Measurements from ENCODE around the gene SNX5. TPM values are rescaled to one million over a fixed set of nuclear protein-coding genes. Genes with fewer than 3 reads are reported as not detected.
"Not testable (repeated sequence)": the region's sequence is repeated elsewhere in the genome, so short reads cannot be mapped to it uniquely, and the experiment has no call there.

The SNX5 gene
- total RNA-seq, 4 donors from 2014 or later, result 58.3 to 67.3 (median 63.9) TPM

GRCh38 chr20:17964632-17965031, 4.0 kb downstream of the SNX5 start:
- H3K36me3 ChIP-seq, result no peaks in the 10 kb centered on the region
- H3K9me3 ChIP-seq, result no peaks in the 10 kb centered on the region
- 85% methylated on average over 3 of the region's 3 CpGs for WGBS
- DNase-seq (ENCODE audit: extremely low spot score), result no peak
- H3K27ac ChIP-seq (replicated peaks in 1 of 4), result peak overlapping the region in 1 of 4 donors; percentile 96
- no peak overlapping the region for H3K4me3 ChIP-seq
- no peak for TF ChIP-seq POLR2AphosphoS5 (IDR thresholded peaks at IDR 0.05)
- TF ChIP-seq CTCF (IDR thresholded peaks at IDR 0.05), result no peak
- no peak for TF ChIP-seq EP300 (IDR thresholded peaks at IDR 0.05)
- TF ChIP-seq POLR2A (IDR thresholded peaks at IDR 0.05; ENCODE audit: low read depth), result no peak
- intact Hi-C loops (cut with DNase I), result no loop called here
- H3K4me1 ChIP-seq, result peaks cover 68 to 81% (median 76%) of the 10 kb centered on the region in 4 donors
- H3K27me3 ChIP-seq, result no peaks in the 10 kb centered on the region

GRCh38 chr20:17964073-17964472, 4.5 kb downstream of the SNX5 start:
- Histone ChIP-seq H3K4me1 (peaks cover 73 to 85% (median 81%) of the 10 kb centered on the region in 4 donors), H3K9me3 (no peaks in the 10 kb centered on the region), H3K27ac (replicated peaks in 1 of 4) (no peak overlapping the region), H3K27me3 (no peaks in the 10 kb centered on the region), H3K4me3 (no peak overlapping the region), H3K36me3 (no peaks in the 10 kb centered on the region)
- DNase-seq (ENCODE audit: extremely low spot score), result no peak
- TF ChIP-seq CTCF (IDR thresholded peaks at IDR 0.05) (no peak), POLR2AphosphoS5 (IDR thresholded peaks at IDR 0.05) (no peak), EP300 (IDR thresholded peaks at IDR 0.05) (no peak), POLR2A (IDR thresholded peaks at IDR 0.05; ENCODE audit: low read depth) (no peak)
- WGBS, result 89% methylated on average over 1 of the region's 1 CpG
- intact Hi-C loops (cut with DNase I), result no loop called here

- Histone ChIP-seq H3K4me1 (peaks cover 81 to 93% (median 89%) of the 10 kb centered on the region in 4 donors), H3K27ac (replicated peaks in 1 of 4) (peak overlapping the region; percentile 30 to 79 (median 73)), H3K9me3 (no peaks in the 10 kb centered on the region), H3K36me3 (no peaks in the 10 kb centered on the region), H3K4me3 (no peak overlapping the region), H3K27me3 (no peaks in the 10 kb centered on the region)
- intact Hi-C loops (cut with DNase I), result no loop called here
- 77% methylated on average over 9 of the region's 9 CpGs for WGBS
- no peak for DNase-seq (ENCODE audit: extremely low spot score)
- TF ChIP-seq POLR2A (IDR thresholded peaks at IDR 0.05; ENCODE audit: low read depth), result no peak
Observed at GRCh38 chr20:17963114-17963897, 5.3 kb downstream of the SNX5 start.

- no peak for DNase-seq (ENCODE audit: extremely low spot score)
- no peaks in the 10 kb centered on the region for H3K36me3 ChIP-seq
- H3K27me3 ChIP-seq, result no peaks in the 10 kb centered on the region
- no peak for TF ChIP-seq POLR2AphosphoS5 (IDR thresholded peaks at IDR 0.05)
- no peak for TF ChIP-seq EP300 (IDR thresholded peaks at IDR 0.05)
- no peak for TF ChIP-seq CTCF (IDR thresholded peaks at IDR 0.05)
- no peak for TF ChIP-seq POLR2A (IDR thresholded peaks at IDR 0.05; ENCODE audit: low read depth)
- H3K9me3 ChIP-seq, result no peaks in the 10 kb centered on the region
- peak overlapping the region; percentile 70 to 79 (median 76) for H3K27ac ChIP-seq (replicated peaks in 1 of 4)
- H3K4me1 ChIP-seq, result peaks cover 84 to 100% (median 99%) of the 10 kb centered on the region in 4 donors
- peak overlapping the region in 2 of 4 donors; percentile 8 to 39 for H3K4me3 ChIP-seq
- intact Hi-C loops (cut with DNase I), result no loop called here
- WGBS, result 25% methylated on average over 1 of the region's 1 CpG
Observed at GRCh38 chr20:17961587-17961940, 7.0 kb downstream of the SNX5 start.

- peaks cover 0 to 3% (median 2%) of the 10 kb centered on the region in 4 donors for H3K36me3 ChIP-seq
- no peak for DNase-seq (ENCODE audit: extremely low spot score)
- peak overlapping the region; percentile 70 to 79 (median 76) for H3K27ac ChIP-seq (replicated peaks in 1 of 4)
- TF ChIP-seq POLR2A (IDR thresholded peaks at IDR 0.05; ENCODE audit: low read depth) (no peak), EP300 (IDR thresholded peaks at IDR 0.05) (no peak), POLR2AphosphoS5 (IDR thresholded peaks at IDR 0.05) (peak; percentile 66 to 72), CTCF (IDR thresholded peaks at IDR 0.05) (no peak)
- peaks cover 81 to 100% (median 99%) of the 10 kb centered on the region in 4 donors for H3K4me1 ChIP-seq
- no peaks in the 10 kb centered on the region for H3K27me3 ChIP-seq
- 25% methylated on average over 6 of the region's 6 CpGs for WGBS
- H3K4me3 ChIP-seq, result peak overlapping the region; percentile 8 to 39 (median 19)
- no peaks in the 10 kb centered on the region for H3K9me3 ChIP-seq
- intact Hi-C loops (cut with DNase I), result no loop called here
Observed at GRCh38 chr20:17960927-17961586, 7.5 kb downstream of the SNX5 start.

- DNase-seq (ENCODE audit: extremely low spot score); H3K27me3 ChIP-seq; intact Hi-C loops (cut with DNase I); H3K9me3 ChIP-seq; H3K36me3 ChIP-seq: not testable (repeated sequence)
- WGBS, result 84% methylated on average over 16 of the region's 16 CpGs
- Histone ChIP-seq H3K27ac (replicated peaks in 1 of 4) (peak overlapping the region; percentile 70 to 79 (median 76)), H3K4me1 (peaks cover 75 to 100% (median 99%) of the 10 kb centered on the region in 4 donors), H3K4me3 (peak overlapping the region in 3 of 4 donors; percentile 8 to 39 (median 23))
Observed at GRCh38 chr20:17960400-17960885, 8.2 kb downstream of the SNX5 start.
